Neural cell (in vitro differentiated cells): ENCODE measurements around the gene SAMD4A.

Experiments used
- EP300 ChIP-seq: fragments of 450-650 bp; conservative IDR thresholded peaks from 2 replicates; pipeline ENCODE4 v1.6.1; 2014; ENCODE audit warnings: antibody characterized with exemption, mild to moderate bottlenecking, moderate library complexity; ENCODE audit not compliant: poor library complexity, severe bottlenecking
- TF ChIP-seq, protein P1 (sequence below): fragments of 450-650 bp; IDR thresholded peaks from 2 replicates; pipeline ENCODE4 v1.5.1; 2014; ENCODE audit warnings: antibody characterized with exemption, mild to moderate bottlenecking, moderate library complexity; ENCODE audit not compliant: poor library complexity, severe bottlenecking

DNA sequence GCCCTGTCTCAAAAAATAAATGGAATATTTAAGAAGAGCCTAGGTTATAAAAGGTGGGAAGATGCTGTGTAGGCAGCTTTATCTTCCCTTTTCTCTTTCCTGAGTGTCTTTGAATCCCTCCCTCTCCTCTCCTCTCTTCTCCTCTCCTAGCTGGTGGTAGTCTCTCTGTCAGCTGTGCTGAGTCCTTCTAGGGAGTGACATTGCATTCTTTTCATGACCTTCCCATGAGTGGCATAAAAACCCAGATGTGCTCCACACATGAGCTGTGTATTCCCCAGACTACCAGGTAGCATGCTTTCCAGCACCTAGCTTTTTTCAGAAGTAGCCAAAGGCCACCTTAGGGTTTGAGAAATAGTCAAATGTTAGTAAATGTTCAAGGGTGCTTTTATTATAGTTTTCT, 23.6 kb downstream of the SAMD4A start:
- no peak for TF ChIP-seq EP300
- TF ChIP-seq, protein P1, sequence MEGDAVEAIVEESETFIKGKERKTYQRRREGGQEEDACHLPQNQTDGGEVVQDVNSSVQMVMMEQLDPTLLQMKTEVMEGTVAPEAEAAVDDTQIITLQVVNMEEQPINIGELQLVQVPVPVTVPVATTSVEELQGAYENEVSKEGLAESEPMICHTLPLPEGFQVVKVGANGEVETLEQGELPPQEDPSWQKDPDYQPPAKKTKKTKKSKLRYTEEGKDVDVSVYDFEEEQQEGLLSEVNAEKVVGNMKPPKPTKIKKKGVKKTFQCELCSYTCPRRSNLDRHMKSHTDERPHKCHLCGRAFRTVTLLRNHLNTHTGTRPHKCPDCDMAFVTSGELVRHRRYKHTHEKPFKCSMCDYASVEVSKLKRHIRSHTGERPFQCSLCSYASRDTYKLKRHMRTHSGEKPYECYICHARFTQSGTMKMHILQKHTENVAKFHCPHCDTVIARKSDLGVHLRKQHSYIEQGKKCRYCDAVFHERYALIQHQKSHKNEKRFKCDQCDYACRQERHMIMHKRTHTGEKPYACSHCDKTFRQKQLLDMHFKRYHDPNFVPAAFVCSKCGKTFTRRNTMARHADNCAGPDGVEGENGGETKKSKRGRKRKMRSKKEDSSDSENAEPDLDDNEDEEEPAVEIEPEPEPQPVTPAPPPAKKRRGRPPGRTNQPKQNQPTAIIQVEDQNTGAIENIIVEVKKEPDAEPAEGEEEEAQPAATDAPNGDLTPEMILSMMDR: no peak
